DOHH2 (cell line): Measurements from ENCODE around the gene KDM2A.

Experiments used
- CTCF ChIP-seq: fragments of 200-600 bp; sonication (generic); IDR thresholded peaks from one replicate; pipeline ENCODE4 v1.5.1; 2014; ENCODE audit warnings: antibody characterized with exemption, mild to moderate bottlenecking, low read depth, low read length; ENCODE audit not compliant: poor library complexity, severe bottlenecking
- EZH2phosphoT487 ChIP-seq: fragments of 200-600 bp; sonication (generic); IDR thresholded peaks from 2 replicates; pipeline ENCODE4 v1.6.1; 2017; ENCODE audit warnings: borderline replicate concordance, mild to moderate bottlenecking, antibody characterized with exemption, low read length, moderate library complexity, mixed read lengths

DNA sequence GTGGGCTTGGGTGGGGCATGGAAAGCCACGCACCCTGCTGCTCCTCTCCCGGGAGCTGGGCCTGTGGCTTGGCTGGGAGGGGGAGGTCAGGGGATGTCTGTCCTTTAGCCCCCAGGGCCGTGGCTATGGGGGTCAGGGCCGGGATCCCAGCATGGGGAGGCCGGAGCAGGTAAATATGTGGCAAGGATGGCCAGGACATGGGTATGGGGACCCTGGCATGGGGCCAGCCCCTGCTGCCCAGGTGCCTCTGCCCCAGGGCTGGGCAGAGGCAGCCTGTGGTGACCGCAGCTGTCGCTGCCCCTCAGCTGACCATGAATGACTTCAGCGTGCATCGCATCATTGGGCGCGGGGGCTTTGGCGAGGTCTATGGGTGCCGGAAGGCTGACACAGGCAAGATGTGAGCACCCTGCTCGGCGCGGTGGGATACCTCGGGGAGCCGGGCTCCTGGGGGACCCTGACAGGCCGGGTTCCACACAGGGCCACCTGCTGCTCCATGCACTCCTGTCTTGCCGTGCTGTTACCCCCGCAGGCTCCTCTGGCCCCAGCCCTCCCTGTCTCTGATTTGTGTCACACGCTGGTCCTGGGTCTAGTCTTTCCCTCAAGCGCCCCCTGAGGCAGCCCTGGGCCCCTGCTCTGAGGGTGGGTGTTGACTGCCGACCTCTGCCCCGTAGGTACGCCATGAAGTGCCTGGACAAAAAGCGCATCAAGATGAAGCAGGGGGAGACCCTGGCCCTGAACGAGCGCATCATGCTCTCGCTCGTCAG lies 161.9 kb downstream of the KDM2A start:
- TF ChIP-seq CTCF (no peak), EZH2phosphoT487 (no peak)
